GM18868 (cell line): ENCODE measurements around the gene SLC35G3.
"Not testable (repeated sequence)": the region's sequence is repeated elsewhere in the genome, so short reads cannot be mapped to it uniquely, and the experiment has no call there.

Experiments
- ATAC-seq: cut with Tn5 transposase; IDR thresholded peaks from one replicate; pipeline ENCODE4 v1.9.1; 2021; ENCODE audit warnings: mild to moderate bottlenecking, moderate library complexity; ENCODE audit not compliant: unreplicated experiment

SLC35G3 gene

DNA sequence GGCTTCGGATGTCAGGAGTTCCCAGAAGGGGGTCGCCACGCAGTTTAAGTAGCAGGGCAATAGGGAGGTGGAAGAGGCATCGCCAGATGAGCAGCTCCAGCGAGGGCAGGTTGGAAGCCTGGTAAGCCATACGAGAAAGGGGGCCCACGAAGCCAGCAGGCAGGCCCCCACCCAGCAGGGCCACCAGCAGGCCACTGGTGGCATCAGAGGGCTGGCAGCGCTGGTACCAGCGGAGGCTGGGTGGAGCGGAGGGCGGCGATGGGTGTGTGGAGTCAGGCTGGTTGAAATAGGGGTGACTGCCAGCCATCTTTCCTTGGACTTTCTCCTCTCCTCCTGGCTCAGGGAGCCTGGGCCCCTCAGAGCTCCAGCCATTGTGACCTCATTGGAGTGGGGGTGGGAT lies at the start of gene SLC35G3:
Gene SLC35G3 (minus strand): TSS at position 393 of the 400 bp plus-strand sequence. CDS start 86 bp downstream, at position 307.
- not testable (repeated sequence) for ATAC-seq

DNA sequence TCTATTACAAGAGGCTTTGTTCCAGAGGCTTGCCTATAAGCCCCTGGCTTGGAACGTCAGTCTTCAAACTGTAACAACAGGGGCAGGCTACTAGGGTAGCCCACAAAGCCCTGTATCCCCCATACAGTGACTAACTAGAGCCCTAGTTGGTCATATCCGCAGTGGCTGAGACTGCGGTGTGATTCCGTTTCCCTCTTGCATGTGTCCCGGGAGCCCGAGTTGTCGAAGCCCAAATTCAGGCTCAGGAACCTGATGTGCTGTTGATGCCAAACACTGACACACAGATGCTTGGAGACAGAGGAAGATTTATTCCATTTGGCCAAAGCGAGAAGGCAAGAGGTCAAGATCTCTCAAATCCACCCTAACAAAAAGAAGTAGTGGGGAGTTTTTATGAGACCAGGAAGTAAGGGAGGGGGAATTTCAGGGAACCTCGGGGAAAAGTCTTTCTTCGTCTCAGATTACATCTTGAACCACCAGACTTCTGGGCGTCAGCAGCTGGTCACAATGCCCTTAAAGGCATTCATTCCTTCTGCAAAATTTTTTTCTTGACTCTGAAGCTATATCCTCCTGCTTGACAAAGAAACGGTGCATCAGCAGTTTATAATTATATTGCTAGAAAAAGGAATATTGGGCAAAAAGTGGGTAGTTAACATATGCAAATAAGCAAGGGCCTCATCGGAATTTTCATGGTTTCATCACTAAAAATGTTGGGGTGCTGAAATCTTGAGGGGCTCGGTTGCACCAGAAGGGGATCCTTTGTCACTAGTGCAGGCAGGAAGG lies 49.6 kb upstream of the SLC35G3 start:
- no peak for ATAC-seq

DNA sequence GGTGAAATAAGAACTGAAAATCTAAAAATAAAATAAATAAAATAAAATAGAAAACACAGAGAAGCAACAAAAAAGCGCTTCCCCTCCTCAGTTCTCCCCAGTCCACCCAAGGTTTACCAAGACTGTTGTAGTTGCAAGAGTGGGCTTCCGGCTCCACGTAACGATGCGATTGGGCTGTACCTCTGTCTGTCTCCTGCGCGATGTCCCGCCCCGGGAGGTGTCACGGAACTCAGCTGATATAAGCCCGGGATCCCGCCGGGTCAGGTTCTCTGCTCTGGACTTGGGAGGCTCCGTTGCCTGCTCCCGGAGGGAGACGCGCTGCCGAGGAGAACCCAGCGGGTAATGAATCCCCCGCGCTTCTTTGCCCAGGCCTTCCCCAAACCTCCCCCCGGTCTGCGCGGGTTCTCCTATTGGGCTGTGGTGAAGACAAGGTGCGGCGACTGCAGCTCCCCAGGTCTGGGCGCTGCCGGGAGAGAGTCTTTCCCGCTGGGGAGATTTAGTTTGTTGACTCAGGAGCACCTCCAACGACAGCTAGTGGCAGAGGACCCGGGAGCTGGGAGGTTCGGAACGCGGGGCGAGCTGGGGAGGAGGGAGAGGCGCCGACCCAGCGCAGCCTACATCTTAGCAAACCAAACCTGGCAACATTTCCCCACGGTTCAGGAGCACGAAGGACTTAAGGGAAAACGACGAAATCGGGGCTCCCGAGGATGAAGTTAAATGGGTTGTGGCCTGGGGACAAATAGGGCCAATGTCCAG lies 48.8 kb upstream of the SLC35G3 start, which contains the start of gene SLFN5:
Gene SLFN5 (plus strand): TSS at position 268 of the 756 bp plus-strand sequence. CDS start 15,619 bp downstream, outside the sequence.
- peak; percentile 75 for ATAC-seq

DNA sequence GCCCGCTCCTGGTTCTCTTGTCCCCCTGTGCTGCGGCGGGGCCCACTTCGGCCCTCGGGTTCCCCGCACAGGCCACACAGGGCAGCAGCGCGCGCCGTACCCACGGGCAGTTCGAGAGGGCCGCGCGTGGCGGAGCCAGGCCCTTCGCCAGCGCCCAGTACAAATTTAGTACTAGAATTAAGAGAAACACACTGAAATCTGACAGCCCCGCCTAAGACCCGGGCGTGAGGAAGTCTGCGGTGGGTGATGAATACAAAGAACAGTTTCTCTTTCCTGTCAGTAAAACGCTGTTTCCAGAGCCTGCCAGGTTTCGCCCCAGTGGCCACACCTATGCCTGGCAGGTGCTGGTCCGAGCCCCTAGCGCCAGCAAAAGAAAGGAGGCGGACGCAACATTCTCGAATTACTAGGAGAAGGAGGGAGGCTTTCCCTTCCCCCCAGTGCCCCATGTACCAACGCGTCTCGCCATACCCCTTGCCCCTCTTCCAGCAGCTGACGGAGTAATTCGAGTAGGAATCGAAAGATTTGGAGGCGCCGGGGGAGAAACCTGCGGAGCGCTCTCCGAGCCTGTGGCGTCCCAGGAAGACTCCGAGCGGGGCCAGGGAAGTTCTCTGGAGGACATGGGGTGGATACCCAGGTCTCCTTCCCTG lies 48.1 kb upstream of the SLC35G3 start:
- peak; percentile 44 for ATAC-seq

DNA sequence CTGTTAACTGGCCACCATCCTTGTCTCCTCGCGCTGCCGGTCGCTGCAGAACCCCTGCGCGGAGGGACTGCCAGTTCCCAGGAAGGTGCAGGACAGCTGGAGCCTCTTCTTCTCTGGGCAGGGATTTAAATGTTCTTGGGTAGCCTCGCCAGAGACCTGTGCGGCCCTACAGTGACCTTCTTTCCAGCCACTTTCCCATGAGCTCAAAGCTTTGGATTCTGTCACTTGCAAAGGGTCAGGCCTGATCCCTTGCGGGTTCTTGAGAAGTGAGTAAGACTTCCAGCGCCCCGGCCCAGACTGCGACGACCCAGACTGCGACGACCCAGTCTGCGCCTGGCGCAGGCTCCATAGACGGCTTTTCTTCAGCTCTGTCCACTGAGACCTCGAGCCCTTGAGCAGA lies 47.3 kb upstream of the SLC35G3 start:
- no peak for ATAC-seq

DNA sequence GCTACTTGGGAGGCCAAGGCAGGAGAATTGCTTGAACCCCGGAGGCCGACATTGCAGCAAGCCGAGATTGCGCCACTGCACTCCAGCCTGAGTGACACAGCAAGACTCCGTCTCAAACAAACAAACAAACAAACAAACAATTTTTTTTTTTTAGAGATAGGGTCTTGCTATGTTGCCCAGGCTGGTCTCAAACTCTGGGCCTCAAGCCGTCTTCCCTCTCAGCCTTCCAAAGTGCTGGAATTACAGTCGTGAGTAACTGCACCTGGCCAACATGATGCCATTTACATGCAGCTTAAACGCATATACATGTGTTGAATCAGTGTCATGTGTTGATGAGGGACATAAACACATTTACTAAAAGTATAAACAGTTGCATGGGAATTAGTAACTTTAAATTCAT lies 46.7 kb upstream of the SLC35G3 start:
- ATAC-seq = no peak

DNA sequence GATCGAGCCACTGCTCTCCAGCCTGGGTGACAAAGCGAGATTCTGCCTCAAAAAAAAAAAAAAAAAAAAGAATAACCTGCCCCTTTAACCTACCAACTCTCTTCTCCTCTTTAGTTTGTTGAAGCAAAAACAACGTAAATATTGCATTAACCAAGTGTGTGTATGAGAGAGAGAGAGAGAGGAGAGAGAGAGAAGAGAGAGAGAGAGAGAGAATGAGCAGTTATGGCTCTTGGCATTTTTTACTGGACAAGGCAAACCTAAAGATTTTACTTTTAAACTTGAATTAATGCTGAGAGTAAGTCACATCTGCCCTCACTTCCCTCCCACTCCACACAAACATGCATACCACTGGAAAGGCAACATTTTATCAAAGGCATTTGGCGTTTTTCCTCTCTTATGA lies 45.6 kb upstream of the SLC35G3 start:
- ATAC-seq = no peak

DNA sequence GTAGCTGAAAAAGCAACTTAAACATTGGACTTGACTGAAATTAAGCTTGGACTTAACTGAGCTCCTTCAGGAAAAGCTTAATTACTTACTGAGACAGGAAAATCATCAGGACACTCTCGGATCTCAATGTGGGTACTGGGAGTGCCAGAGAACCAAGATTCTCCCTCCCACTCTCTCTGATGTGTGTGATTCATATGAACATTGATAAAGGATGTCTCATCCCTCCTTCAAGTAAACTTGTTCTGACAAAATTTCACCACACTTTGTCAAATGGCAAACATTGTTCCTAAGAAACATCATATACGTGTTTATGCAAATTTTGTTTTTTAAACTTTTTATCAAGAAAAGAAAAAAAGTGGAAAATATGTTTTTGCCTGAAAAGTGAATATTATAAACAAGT lies 44.6 kb upstream of the SLC35G3 start:
- ATAC-seq = no peak

DNA sequence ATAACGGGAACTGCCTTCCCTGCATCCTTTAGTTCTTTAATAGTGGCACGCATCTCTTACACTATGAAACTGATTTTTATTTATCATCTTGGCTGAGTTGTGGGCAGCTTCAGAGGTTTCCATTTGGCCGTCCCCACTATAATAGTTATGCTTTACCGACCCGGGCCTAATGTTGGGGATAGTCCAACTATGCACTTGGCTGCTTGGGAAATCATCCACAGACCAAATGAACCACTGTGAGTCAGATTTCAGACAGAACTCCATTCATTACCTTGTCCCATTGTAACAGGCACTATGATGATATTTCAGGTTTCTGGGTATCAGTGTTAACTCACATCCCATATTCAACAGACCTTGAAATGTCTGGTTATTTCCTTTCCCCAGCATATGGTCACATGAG lies 42.6 kb upstream of the SLC35G3 start:
- ATAC-seq = no peak

DNA sequence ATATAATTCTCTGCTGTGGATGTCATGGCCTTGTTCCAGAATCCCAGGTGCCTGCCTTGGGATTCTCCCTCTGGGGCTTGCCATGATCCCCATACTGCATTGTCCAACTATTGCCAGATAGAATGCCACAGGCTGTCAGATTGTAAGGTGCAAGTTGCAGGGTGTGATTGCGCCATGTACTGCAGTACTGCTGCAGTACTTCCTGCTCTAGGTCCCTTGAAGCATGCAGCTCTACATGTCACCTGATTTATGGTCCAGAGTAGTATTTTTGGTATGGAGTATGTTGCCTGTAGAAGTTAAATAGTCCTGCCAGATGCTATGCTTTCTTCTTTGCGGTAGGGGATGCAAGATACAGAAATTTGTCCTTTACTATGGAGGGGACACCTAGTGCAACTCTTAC lies 41.7 kb upstream of the SLC35G3 start:
- no peak for ATAC-seq

DNA sequence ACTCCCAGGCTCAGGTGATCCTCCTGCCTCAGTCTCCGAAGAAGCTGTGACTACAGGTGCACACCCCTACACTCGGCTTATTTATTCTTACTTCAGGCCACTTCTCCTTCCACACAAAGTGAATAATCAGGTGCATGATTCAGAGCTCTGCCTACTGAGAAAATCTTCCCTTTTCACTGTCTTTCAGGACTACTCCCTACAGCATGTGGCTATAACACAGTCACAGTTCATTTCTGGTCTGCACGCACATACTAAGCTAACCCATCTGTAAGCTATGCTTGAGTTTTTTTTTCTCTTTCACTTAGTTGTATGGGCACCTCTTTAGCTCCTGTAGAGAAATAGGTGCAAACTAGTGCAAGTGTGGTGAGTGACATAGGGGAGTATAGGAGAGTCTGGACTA lies 41.1 kb upstream of the SLC35G3 start:
- no peak for ATAC-seq

DNA sequence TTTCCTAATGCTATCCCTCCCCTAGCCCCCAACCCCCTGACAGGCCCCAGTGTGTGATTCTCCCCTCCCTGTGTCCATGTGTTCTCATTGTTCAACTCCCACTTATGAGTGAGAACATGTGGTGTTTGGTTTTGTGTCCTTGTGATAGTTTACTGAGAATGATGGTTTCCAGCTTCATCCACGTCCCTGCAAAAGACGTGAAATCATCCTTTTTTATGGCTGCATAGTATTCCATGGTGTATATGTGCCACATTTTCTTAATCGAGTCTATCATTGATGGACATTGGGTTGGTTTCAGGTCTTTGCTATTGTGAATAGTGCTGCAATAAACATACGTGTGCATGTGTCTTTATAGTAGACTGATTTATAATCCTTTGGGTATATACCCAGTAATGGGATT lies 40.1 kb upstream of the SLC35G3 start:
- ATAC-seq = not testable (repeated sequence)

DNA sequence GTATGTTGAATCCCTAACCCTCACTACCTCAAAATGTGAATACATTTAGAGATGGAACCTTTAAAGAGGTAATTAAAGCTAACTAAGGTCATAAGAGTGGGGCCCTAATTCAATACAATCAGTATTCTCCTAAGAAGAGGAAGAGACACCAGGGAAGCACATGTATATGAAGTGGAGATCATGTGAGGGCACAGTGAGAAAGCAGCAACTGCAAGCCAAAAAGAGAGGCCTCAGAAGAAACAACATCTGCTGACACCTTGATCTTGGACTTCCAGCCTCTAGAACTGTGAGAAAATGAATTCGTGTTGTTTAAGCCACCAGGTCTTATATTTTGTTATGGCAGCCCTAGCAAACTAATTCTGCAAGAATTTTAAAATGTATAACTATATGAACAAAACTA lies 35.4 kb upstream of the SLC35G3 start:
- no peak for ATAC-seq

DNA sequence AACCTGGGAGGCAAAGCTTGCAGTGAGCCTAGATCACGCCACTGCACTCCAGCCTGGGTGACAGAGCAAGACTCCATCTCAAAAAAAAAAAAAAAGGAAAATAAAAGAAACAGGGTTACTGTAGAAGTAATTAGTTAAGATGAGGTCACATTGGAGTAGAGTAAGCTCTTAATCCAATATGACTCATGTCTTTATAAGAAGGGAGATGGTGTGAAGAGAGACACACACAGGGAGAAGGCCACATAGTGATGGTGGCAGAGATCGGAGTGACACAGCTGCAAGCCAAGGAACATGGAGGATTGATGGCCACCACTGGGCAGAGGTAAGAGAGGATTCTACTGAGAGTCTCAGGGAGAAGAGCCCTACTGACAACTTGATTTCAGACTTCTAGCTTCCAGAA lies 33.4 kb upstream of the SLC35G3 start:
- ATAC-seq = no peak

DNA sequence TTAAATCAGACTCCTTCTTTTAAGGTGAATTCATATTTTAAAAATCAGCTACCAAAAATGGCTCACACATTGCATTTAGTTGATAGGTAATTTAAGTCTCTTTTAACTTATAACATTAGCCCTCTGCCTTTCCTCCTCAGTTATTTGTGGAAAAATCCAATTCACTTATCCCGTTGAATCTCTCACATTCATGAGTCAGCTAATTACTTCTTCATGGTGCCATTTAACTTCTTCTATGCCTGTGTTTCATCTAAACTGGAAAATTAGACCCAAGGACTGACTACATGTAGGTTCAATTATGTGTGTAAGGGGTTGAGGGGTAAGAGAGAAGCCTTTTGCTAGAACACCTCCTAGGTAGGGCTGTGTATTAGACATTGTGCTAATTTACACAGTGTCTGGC lies 30.2 kb upstream of the SLC35G3 start:
- ATAC-seq = no peak

DNA sequence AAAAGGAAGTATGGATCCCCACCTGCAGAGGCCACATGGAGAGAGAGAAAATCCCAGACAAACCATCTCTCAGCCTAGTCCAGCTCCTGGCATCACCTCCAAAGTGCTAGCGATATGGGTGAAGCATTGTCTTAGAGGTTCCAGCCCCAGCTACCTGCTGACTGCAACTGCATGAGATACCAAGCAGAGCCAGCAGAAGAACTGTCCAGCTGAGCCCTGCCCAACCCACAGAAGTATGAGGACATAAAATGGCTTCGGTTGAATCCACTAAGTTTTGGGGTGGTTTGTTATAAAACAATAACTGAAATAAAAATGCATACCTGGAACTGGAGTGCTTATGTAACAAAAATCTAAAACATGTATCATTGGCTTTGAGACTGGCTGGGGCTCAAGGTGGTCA lies 28.3 kb upstream of the SLC35G3 start:
- ATAC-seq = no peak

DNA sequence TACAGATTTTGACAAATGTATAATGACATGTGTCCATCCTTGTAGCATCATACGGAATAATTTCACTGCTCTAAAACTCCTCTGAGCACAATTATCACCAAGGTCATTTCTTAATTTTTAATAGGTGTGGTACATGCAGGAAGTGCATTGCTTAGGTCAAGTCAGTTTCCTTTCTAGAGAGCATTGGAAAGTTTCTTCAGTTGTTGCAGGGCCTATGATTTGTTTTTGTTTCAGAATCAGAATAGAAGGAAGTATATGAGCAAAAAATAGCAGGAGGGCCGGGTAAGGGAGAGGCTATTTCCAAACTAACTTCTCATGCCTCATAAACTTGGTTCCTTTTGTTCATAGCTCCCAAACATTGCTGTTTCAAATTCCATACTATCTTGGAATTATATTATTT lies 24.7 kb upstream of the SLC35G3 start:
- no peak for ATAC-seq

DNA sequence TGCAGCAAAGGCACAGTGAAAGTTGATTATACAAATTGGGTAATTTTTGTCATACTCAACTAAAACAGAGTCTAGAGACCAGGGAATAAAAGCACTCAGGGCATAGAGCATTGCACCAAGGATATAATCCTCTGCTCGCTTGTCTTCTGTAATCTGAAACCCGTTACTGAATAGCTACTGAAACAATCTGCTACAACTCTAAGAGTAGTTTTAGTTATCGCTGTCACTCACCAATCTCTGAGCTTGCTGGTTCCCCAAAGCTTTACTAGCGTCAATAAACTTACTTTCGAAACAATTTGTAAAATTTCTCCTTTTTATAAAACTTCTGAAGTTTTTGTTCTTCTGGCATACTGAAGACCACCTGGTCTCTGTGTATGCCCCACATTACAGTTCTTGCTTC lies 22.9 kb upstream of the SLC35G3 start:
- ATAC-seq = no peak

DNA sequence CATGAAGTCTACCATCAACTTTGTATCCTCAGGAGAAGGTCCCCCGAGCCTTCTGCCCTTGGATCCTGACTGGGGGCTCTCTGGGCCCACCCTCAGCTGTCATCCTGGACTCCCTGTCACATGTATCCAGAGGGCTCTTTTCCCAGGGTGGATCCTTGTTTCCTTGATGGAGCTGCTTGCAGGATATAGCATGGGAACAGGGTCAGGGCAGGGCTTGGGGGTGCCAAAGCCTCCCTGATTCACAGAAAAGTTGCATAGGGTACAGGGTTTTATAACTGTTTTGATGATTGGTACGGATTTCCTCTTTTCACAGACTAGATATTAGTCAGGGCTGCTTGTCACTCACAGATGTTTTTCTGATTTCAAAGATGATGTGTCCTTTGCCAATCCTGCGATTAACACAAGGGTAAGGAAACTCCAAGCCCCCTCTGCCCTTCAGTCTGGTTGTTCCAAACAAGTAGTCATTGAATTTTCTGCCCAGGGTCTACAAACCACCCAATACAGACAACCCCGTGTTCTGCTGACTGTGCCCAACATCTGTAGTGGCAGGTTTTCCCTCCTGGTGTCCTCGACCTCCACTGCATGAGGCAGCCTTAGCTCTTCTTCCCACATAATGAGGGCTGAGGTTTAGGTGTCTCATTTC lies 20.6 kb upstream of the SLC35G3 start:
- no peak for ATAC-seq

DNA sequence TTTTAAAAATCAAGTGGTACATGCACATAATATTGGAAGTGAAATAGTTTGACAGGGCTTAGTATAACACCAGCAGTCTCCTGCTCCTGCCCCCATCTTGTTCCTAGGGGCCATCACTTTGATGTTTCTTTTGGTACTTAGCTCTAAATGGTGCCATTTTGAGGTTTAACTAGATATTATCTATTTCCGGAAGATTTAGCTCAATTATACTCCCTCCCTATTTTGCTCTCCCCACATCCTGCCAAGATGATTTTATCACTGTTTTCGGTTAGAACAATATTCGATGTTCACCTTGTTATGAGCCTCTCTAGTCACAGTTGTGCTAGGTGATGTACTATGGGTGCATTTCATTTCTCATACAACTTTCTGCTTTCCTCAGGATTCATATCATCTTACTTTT lies 20.0 kb upstream of the SLC35G3 start:
- no peak for ATAC-seq

DNA sequence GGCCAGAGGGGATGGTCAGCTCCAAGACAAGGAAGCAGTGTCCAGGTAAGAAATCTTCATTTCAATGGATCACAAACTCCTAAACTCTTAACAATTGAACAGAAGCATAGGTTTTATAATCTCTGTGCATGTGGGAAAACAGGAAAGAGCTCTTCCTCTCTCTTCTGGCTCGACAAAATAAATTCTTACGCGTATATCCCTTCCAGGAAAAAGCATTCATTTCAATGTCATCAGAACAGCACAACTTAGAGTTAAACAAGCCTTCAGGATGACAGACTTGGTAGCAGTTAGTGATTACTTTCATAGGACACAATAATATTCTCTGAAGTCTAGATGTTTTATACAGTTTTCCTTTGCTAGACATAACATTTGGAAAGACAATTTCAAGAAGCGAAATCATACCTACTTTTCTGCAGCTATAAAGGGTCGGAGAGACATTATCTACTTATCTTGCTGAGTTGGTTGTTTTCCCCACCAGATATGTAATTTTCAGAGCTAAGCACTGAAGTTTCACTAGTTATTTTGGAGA lies 19.3 kb upstream of the SLC35G3 start:
- no peak for ATAC-seq
